ENCODE data around the gene TRIOBP.

Gene TRIOBP

GRCh38 chr22:37752189-37753087 is 55.6 kb downstream of the TRIOBP start:
- DNase-seq: no peak

- DNase-seq: no peak
Observed at GRCh38 chr22:37753746-37754145, 56.9 kb downstream of the TRIOBP start.

GRCh38 chr22:37757663-37758062 is 60.8 kb downstream of the TRIOBP start:
- no peak for DNase-seq

- no peak for DNase-seq
Observed at GRCh38 chr22:37758694-37759093, 61.8 kb downstream of the TRIOBP start.

GRCh38 chr22:37759281-37759680 is 62.4 kb downstream of the TRIOBP start:
- DNase-seq: no peak

GRCh38 chr22:37760152-37760551 is 63.3 kb downstream of the TRIOBP start:
- DNase-seq: no peak

- no peak for DNase-seq
Observed at GRCh38 chr22:37762389-37762836, 65.6 kb downstream of the TRIOBP start.

- DNase-seq: no peak
Observed at GRCh38 chr22:37763012-37763411, 66.2 kb downstream of the TRIOBP start.

GRCh38 chr22:37763652-37764051 is 66.8 kb downstream of the TRIOBP start:
- DNase-seq: no peak

GRCh38 chr22:37764622-37765021 is 67.8 kb downstream of the TRIOBP start:
- no peak for DNase-seq

- DNase-seq: no peak
Observed at GRCh38 chr22:37765498-37765897, 68.7 kb downstream of the TRIOBP start.

GRCh38 chr22:37765953-37766576 is 69.2 kb downstream of the TRIOBP start:
- no peak for DNase-seq

- no peak for DNase-seq
Observed at GRCh38 chr22:37768273-37768672, 71.4 kb downstream of the TRIOBP start.

GRCh38 chr22:37769056-37769455 is 72.2 kb downstream of the TRIOBP start:
- no peak for DNase-seq

GRCh38 chr22:37771081-37771480 is 74.2 kb downstream of the TRIOBP start:
- DNase-seq: no peak

GRCh38 chr22:37771702-37772427 is 75.0 kb downstream of the TRIOBP start:
- DNase-seq: no peak

- no peak for DNase-seq
Observed at GRCh38 chr22:37774728-37775127, 77.9 kb downstream of the TRIOBP start.

GRCh38 chr22:37775785-37776638 is 79.2 kb downstream of the TRIOBP start:
- no peak for DNase-seq

- no peak for DNase-seq
Observed at GRCh38 chr22:37776639-37777005, 79.8 kb downstream of the TRIOBP start.

- no peak for DNase-seq
Observed at GRCh38 chr22:37777122-37777687, 80.4 kb downstream of the TRIOBP start.

- no peak for DNase-seq
Observed at GRCh38 chr22:37778370-37779009, 81.6 kb downstream of the TRIOBP start.
